K562 (cell line): ENCODE data around the gene MYH7B. TPM values are rescaled to one million over a fixed set of nuclear protein-coding genes. Genes with fewer than 3 reads are reported as not detected.

ENCODE experiments used
- CC2D1A ChIP-seq: fragments of 450-650 bp; IDR thresholded peaks from 2 replicates; pipeline ENCODE4 v1.6.1; 2017; ENCODE audit warnings: mild to moderate bottlenecking
- CCNT2 ChIP-seq: IDR thresholded peaks from 2 replicates; pipeline ENCODE4 v1.6.1; 2011; ENCODE audit warnings: borderline replicate concordance, low read depth, mild to moderate bottlenecking, moderate library complexity, mixed read lengths, low read length; ENCODE audit not compliant: insufficient read length; ENCODE audit errors: extremely low read depth
- ESRRB ChIP-seq: fragments of 250-450 bp; sonication (Bioruptor Pico); IDR thresholded peaks from 2 replicates; pipeline ENCODE4 v1.5.0; 2020; ENCODE audit warnings: mild to moderate bottlenecking, moderate library complexity, borderline replicate concordance
- HMG20B ChIP-seq: fragments of 250-450 bp; sonication (Bioruptor Pico); IDR thresholded peaks from 2 replicates; pipeline ENCODE4 v1.5.0; 2021; ENCODE audit warnings: mild to moderate bottlenecking
- MCM3 ChIP-seq: fragments of 450-650 bp; IDR thresholded peaks from 2 replicates; pipeline ENCODE4 v1.6.1; 2016
- MEF2A ChIP-seq: IDR thresholded peaks from 2 replicates; pipeline ENCODE4 v1.6.1; 2011; ENCODE audit warnings: low read depth, mild to moderate bottlenecking, low read length, moderate library complexity; ENCODE audit not compliant: control insufficient read depth
- MTF1 ChIP-seq: fragments of 250-450 bp; sonication (Bioruptor Pico); IDR thresholded peaks from 2 replicates; pipeline ENCODE4 v1.9.0; 2021; ENCODE audit warnings: moderate library complexity, mild to moderate bottlenecking, inconsistent platforms, borderline replicate concordance
- MXD1 ChIP-seq: fragments of 250-450 bp; sonication (Bioruptor Pico); IDR thresholded peaks from 2 replicates; pipeline ENCODE4 v1.8.0; 2021; ENCODE audit warnings: borderline replicate concordance, mild to moderate bottlenecking, moderate library complexity; ENCODE audit not compliant: poor library complexity, severe bottlenecking
- NR3C1 ChIP-seq: sonication (generic); formaldehyde crosslinking; IDR thresholded peaks from 2 replicates; pipeline ENCODE4 v1.8.1; 2022; ENCODE audit warnings: missing genetic modification reagents
- PBX2 ChIP-seq, 2 experiments: IDR thresholded peaks in 1 of 2; conservative IDR thresholded peaks in 1 of 2; 2 replicates each; pipeline ENCODE4 v1.6.1; 2016; ENCODE audit warnings: low read depth in 2 of 2, mild to moderate bottlenecking in 1 of 2, missing compliant biosample characterization in 1 of 2, missing genetic modification characterization in 1 of 2, moderate library complexity in 1 of 2
- PHB2 ChIP-seq: fragments of 450-650 bp; IDR thresholded peaks from 2 replicates; pipeline ENCODE4 v1.6.1; 2017; ENCODE audit warnings: low read depth
- RCOR1 ChIP-seq, 2 experiments: IDR thresholded peaks; 2 replicates each; pipeline ENCODE4 v1.6.1; 2012; ENCODE audit warnings: low read depth in 2 of 2, low read length in 2 of 2, borderline replicate concordance in 1 of 2, improper control_type of control experiment in 1 of 2
- SREBF2 ChIP-seq: sonication (generic); formaldehyde crosslinking; IDR thresholded peaks from 2 replicates; pipeline ENCODE4 v1.4.0; 2020; ENCODE audit warnings: mild to moderate bottlenecking, missing genetic modification reagents
- ZFP30 ChIP-seq: fragments of 250-450 bp; sonication (Bioruptor Pico); IDR thresholded peaks from 2 replicates; pipeline ENCODE4 v1.8.0; 2022; ENCODE audit warnings: moderate library complexity, mild to moderate bottlenecking, inconsistent platforms, borderline replicate concordance
- ZNF592 ChIP-seq: fragments of 450-650 bp; IDR thresholded peaks from 2 replicates; pipeline ENCODE4 v1.6.1; 2017; ENCODE audit warnings: antibody characterized with exemption, mild to moderate bottlenecking
- ZNF764 ChIP-seq: fragments of 250-450 bp; sonication (Bioruptor Pico); IDR thresholded peaks from 2 replicates; pipeline ENCODE4 v1.4.0; 2020; ENCODE audit warnings: low read depth, mild to moderate bottlenecking, moderate library complexity
- polyA plus RNA-seq, 8 experiments: library from polyadenylated mRNA; depleted of rRNA in 4 of 8; stranded (reverse) in 5 of 8; unstranded in 3 of 8; fragments of >200 nt; fragmentation: Nextera tagmentation in 2 of 8; fragmentation: Illumina TruSeq in 1 of 8; extraction: Ambion mirVana in 2 of 8; extraction: Trizol in 1 of 8; gene quantifications; 2 replicates each; pipeline versions ENCODE4 v1.2.1 to v1.2.3, GENCODE V29; 2011 to 2014; ENCODE audit warnings: inconsistent platforms in 1 of 8, missing spikeins in 1 of 8
- total RNA-seq, 7 experiments: library from RNA; depleted of rRNA in 6 of 7; stranded (reverse); fragments of >200 nt in 6 of 7; fragmentation: Illumina TruSeq in 2 of 7; extraction: Trizol in 2 of 7; gene quantifications; 2 replicates each; pipeline versions ENCODE4 v1.2.1 to v1.2.3, GENCODE V29; 2011 to 2021; ENCODE audit warnings: low replicate concordance in 1 of 7

The MYH7B gene
- total and polyA plus RNA-seq, 9 of the 15 experiments (the other 6 are each of a cell fraction or from before 2014, with no cell fraction given), result 0.07 to 0.34 (median 0.13) TPM; not detected in 3

GRCh38 chr20:34954904-34955230 is 801 bp upstream of the MYH7B start (continued):
- no peak for TF ChIP-seq MEF2A
- TF ChIP-seq ZFP30, result no peak
- TF ChIP-seq RCOR1 (IDR thresholded peaks at IDR 0.05; ENCODE audit: borderline replicate concordance in 1 of 2, low read depth in 2 of 2, low read length in 2 of 2), result no peak
- no peak for TF ChIP-seq MXD1 (CRISPR knock-in tag)
- no peak for TF ChIP-seq PHB2
- no peak for TF ChIP-seq HMG20B (CRISPR knock-in tag)
- peak; percentile 39; the same call in 1 of the 2 replicates for TF ChIP-seq ZNF592
- TF ChIP-seq SREBF2 (CRISPR knock-in tag), result no peak
- TF ChIP-seq MCM3, result no peak
- no peak for TF ChIP-seq CCNT2
- no peak for TF ChIP-seq ZNF764 (CRISPR knock-in tag)
- TF ChIP-seq PBX2 (CRISPR knock-in tag; IDR thresholded peaks at IDR 0.05; ENCODE audit: low read depth), result no peak
- no peak for TF ChIP-seq PBX2 (tag; conservative IDR thresholded peaks at IDR 0.05; ENCODE audit: low read depth)
- no peak for TF ChIP-seq CC2D1A
- no peak for TF ChIP-seq ESRRB (CRISPR knock-in tag)
- no peak for TF ChIP-seq MTF1 (CRISPR knock-in tag)
- TF ChIP-seq NR3C1, result no peak
